Measurements from ENCODE around the gene GRIK4.
A peak's percentile ranks its signal among the peaks of the same experiment; 100 is the strongest.

GRIK4 gene

DNA sequence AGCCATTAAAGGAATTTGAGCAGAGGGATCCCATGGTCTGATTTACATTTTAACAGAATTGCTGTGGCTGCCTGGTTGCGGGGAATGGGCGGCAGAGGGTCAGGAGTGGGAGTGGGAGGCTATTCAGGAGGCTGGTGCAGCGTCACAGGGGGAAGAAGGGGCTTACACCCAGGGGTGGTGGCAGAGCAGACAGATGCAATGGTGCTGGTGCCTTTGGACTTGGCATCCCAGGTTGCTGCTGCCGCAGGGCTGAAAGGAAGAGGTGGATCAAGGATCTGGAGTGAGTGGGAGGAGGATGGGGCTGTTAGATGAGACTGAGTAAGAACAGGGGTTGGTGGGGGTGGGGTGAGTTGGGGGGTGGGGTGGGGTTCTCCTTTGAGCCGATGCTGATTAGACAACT, 38.5 kb downstream of the GRIK4 start:
- no peak for DNase-seq

- DNase-seq = no peak
These were observed 39.6 kb downstream of the GRIK4 start for GRCh38 chr11:120551191-120551590.

GRCh38 chr11:120554766-120555432, 43.4 kb downstream of the GRIK4 start:
- no peak for DNase-seq

DNA sequence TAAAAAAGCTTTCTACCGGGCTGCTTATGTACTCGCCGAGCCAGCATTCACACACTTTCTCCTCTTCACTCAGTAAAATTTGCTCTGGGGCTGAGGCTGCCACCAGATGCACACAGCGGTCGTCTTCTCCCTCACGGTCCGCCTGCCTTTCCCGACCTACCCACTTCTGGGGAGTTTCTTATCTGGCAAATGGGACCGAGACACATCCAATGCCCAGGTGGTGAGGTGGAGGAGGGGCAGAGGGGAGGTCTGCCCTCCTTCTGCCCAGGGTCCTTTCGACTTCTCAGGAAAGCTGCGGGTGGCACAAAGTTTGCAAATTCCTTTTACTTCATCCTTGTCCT, 43.9 kb downstream of the GRIK4 start:
- no peak for DNase-seq

- no peak for DNase-seq
These were observed 45.2 kb downstream of the GRIK4 start for GRCh38 chr11:120556797-120557196.

- no peak for DNase-seq
These were observed 47.3 kb downstream of the GRIK4 start for GRCh38 chr11:120558744-120559431.

DNA sequence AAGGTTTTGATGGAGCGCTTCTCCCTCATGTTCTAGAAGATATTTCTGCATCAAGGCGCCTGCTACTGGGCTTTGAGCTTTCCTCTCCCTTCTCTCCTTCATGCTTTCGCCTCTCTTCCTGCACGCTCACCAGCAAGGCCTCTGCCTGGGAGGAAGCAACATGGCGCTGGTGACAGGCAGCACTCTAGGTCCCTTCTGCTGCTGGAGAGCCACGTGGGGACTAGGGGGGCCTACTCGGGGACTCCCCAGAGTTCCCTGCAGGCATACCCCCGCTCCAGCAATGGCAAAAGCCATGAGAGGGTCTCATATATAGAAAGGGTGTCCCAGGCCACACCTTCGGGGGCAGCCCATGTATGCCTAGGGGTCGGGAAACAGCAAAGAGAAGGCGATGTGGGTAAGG, 49.7 kb downstream of the GRIK4 start:
- no peak for DNase-seq

- no peak for DNase-seq
These were observed 51.4 kb downstream of the GRIK4 start for GRCh38 chr11:120562806-120563425.

DNA sequence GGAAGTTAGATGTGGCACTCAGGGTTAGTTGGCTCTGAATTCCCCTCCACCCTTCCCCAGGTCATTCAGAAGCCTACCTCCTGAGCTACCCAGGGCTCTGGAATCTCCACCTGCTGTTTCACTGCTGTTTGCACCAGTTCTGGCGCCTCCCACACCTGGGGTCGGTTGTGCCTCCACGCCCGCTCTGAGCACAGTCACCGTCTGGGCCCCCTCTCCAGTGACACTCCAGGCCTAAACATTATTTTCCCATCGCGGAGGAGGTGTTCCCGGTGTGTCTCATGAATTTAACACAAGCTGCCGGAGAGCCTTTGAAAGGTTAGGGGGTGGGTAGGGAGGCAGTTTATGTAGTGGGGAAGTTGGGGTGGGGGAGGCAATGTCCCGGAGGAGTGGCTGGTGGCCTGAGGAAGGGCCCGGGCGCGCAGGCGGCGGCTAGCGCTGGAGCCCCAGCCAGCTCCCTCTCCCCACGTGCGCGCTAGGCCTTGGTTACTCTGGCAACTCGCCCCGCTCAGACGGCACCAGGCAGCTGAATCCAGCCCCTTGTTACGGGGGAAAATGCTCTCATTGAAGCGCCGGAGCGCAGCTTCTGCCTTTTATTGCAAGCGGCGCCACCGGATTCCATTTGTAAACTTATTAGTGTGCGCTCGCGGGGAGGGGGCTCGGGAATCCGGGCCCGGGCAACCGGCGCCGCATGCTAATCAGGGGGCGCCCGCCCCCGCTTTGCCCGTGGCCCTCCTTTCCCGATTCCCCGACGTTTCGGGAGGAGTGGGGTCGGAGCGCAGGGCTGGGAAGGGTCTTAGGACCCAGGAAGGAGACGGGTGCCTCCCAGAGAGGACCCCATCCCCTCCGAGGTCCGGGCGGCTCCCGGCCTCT, 52.4 kb downstream of the GRIK4 start:
- no peak for DNase-seq

- DNase-seq = peak; percentile 5 to 56
These were observed 53.2 kb downstream of the GRIK4 start for GRCh38 chr11:120564573-120565311.

GRCh38 chr11:120565466-120566155, 54.1 kb downstream of the GRIK4 start:
- no peak for DNase-seq

GRCh38 chr11:120566176-120566575, 54.6 kb downstream of the GRIK4 start:
- no peak for DNase-seq

- DNase-seq = no peak
These were observed 57.2 kb downstream of the GRIK4 start for GRCh38 chr11:120568572-120569307.

DNA sequence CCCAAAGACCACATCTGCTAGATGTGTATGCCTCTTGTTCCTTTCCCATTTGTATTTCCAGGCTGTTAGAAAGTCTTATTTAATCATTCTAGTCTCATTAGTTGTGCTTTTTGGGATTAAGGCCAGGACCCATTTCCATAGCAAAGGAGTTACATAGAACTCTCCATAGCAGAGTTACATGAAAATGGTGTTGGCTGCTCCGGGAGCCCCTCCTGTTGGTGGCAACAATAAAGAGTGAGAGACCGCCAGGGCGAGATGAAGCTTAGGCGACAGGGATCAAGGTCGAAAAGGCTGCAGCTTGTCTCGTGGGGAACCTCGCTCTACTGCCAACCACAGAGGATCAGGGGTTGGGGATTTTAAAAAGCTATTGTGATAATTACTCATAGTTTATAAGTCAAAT, 58.3 kb downstream of the GRIK4 start:
- no peak for DNase-seq

DNA sequence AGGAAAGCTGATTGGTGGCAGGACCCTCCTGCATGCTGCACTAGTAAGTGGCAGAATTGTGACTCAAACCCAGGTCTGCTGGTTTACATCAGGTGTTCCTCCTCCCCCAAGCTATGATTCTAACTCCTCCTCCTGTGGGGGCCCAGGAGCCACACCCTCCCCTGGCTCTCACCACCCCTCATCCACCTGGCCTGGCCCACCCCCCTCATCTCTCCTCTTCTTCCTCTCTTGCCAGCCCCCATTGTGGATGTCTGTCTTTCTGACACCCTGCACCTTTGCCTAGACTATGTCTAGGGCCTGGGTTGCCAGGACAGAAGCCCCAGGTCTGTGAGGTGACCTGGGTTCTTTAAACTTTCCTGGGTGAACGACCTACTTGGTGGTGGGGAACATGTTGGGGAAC, 59.9 kb downstream of the GRIK4 start:
- DNase-seq = no peak

DNA sequence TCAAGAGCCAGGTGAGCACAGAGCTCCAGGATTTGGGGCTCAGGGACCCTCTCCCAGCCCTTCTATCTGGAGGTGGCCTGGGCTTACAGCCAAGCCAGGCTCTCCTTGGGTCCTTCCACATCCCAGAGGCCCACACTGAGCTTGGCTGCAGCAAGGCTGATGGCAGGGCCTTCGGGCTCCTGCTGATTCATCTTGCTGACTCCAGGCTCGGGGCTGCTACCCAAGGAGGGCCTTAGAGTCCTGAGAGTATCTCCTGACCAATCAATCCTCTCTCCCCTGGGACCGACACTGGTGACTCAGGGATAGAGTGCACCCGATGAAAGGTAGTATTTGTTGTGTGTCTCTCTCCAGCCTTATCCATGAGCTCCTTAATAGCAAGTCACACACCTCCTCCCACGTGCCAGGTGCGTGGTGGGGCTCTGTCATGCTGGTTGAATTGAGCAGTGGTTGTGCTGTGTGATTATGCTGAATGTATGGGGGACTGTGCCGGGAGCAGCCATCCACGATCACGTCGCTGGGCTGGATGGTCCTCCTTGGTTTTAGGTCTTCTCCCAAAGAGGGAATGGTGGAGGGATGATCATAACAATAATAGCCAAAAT, 62.3 kb downstream of the GRIK4 start:
- DNase-seq = no peak

DNA sequence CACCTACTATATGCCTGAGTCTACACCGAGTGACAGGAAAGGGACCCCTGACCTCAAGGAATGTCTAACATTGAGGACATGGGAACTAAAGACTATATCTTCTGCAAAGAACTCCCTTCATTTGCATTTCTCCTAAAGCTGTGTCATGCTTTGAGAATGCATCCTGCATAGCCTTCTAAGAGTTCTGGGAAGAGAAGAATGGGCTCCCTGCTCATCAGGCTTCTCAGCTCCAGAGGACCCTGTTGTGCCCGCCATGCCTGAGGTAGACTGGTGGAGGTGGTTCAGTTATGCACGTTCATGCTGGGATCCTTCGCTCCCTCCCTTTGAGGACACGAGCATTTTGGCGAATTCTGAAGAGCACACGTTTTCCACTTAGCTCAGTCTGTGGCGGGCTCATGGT, 63.3 kb downstream of the GRIK4 start:
- DNase-seq = no peak

- DNase-seq = no peak
These were observed 63.9 kb downstream of the GRIK4 start for GRCh38 chr11:120575461-120575860.

GRCh38 chr11:120576606-120577005, 65.1 kb downstream of the GRIK4 start:
- DNase-seq = no peak

DNA sequence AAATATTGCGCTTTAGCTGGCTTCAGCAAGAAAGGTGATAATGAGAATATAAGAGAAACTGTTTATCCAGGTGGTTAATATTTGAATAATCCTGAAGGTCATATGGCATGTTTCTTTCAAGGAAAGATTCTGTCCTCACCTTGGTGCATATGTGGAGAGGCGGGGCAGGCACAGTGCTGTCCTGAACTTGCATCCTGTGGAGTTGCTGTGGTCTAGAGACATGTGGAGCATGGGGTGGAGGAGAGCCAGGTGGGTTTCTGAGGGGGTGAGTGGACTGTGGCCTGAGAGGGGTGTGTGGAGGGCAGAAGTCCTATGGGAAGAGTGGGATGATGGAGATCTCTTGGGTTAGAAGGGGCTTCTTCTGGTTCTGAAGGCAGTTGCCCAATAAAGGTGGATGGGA, 65.5 kb downstream of the GRIK4 start:
- no peak for DNase-seq
